MM.1S (cell line): ENCODE results near the gene SSBP2.

Experiments used
- EZH2 ChIP-seq: fragments of 300-600 bp; sonication (generic); optimal IDR thresholded peaks from 2 replicates; pipeline ENCODE3; 2017; ENCODE audit warnings: low read depth, mild to moderate bottlenecking, antibody characterized with exemption, low read length, mixed read lengths
- EZH2phosphoT487 ChIP-seq: fragments of 300-600 bp; sonication (generic); IDR thresholded peaks from 2 replicates; pipeline ENCODE4 v1.6.1; 2018; ENCODE audit warnings: antibody characterized with exemption, low read length
- TF ChIP-seq, protein P1 (sequence below): fragments of 300-600 bp; sonication (generic); IDR thresholded peaks from 2 replicates; pipeline ENCODE4 v1.5.1; 2016; ENCODE audit warnings: antibody characterized with exemption, low read length, mixed read lengths

DNA sequence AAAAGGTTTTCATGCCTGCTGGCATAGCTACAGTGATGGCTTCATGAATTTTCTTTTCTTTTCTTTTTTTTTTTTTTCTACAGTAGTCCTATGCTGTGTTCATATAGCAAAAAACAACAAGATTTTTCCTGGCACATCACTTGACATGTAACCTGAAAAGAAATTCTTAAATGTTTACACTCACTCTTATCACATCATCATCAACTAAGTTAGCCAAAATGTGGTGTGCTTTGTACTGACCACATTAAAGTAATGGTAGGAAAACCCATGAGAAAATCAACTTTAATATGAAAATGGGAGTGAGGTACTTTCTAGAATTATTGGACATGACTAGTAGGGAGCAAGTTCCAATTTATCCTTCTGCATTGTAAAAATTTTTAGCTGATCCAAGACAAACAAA, 146.7 kb downstream of the SSBP2 start:
- TF ChIP-seq, protein P1, sequence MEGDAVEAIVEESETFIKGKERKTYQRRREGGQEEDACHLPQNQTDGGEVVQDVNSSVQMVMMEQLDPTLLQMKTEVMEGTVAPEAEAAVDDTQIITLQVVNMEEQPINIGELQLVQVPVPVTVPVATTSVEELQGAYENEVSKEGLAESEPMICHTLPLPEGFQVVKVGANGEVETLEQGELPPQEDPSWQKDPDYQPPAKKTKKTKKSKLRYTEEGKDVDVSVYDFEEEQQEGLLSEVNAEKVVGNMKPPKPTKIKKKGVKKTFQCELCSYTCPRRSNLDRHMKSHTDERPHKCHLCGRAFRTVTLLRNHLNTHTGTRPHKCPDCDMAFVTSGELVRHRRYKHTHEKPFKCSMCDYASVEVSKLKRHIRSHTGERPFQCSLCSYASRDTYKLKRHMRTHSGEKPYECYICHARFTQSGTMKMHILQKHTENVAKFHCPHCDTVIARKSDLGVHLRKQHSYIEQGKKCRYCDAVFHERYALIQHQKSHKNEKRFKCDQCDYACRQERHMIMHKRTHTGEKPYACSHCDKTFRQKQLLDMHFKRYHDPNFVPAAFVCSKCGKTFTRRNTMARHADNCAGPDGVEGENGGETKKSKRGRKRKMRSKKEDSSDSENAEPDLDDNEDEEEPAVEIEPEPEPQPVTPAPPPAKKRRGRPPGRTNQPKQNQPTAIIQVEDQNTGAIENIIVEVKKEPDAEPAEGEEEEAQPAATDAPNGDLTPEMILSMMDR, result no peak
- TF ChIP-seq EZH2, result no peak
- no peak for TF ChIP-seq EZH2phosphoT487
